Dedifferentiated amniotic fluid mesenchymal stem cell (primary cell): ENCODE data around the gene CYP2W1.
"Not testable (repeated sequence)": the region's sequence is repeated elsewhere in the genome, so short reads cannot be mapped to it uniquely, and the experiment has no call there.

ENCODE experiments used
- DNase-seq: peaks from one replicate; pipeline ENCODE4 v3.0.0-alpha.2; 2016; ENCODE audit errors: extremely low spot score

CYP2W1 gene

DNA sequence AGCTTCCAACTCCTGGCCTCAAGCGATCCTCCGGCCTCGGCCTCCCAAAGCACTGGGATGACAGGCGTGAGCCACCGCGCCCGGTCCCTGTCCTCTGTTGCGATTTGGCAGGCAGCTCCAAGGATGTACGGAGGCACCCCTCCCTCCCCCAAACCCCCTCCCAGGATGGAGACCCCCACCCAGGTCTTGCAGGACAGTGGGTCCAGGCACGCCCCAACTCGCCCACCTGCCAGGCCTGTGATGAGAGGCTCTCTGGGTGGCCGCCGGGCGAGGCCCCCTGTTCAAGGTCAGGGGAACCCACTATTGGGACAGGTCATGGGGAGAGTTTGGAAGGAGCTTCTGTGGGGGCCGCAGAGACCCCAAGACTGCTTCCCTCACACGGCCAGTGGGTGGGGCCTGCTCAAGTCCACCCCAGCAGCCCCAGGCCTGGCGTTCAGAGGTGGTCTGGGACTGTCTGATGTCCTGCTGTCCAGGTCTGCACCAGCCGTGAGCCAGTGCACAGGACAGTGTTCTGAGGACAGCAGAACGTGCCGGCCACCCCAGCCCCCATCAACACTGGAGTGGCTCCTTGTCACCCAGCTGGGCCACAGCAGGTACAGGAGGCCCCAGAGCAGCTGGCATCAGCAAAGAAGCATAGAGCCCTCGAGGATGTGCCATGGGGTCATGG lies 31.0 kb upstream of the CYP2W1 start:
- no peak for DNase-seq

DNA sequence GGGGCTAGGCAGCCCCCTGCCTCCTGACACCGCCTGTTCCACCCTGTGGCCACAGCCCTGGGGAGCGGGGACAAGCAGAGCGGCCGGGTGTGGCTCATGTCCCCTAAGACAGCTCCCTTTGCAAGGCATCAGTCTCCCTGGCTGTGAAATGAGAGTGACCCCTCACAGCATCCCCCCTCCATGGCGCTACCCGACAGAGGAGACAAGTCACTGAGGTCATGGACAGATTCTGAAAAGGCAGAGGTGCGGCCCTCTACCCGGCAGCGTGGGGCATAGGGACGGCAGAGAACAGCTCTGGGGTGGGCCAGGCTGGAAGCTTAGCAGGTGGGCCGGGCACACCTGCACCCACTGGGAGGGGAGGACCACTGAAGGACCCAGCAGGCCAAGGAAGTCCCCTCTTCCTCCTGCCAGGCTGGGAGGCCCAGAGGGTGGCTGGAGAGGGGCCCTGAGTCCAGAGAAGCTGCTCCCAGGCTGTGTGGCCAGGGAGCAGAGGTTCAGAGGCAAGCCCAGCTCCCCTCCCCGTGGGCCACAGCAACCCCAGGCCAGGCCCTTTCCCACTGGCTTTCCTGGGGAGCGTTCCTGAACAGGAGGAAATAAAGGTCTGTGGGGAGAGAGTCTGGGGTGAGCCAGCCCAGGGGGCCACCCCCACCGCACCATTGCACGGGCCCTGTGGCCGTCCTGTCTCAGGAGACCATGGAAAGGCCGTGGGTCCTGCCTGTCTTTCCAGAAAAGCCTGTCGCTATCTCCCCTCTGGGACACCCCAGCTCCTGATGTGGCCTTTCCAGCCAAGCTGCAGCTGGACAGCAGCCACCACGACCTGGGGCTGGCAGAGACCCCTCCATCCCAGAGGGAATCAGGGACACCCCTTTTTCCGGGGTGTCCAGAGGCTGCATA lies 30.2 kb upstream of the CYP2W1 start:
- no peak for DNase-seq

DNA sequence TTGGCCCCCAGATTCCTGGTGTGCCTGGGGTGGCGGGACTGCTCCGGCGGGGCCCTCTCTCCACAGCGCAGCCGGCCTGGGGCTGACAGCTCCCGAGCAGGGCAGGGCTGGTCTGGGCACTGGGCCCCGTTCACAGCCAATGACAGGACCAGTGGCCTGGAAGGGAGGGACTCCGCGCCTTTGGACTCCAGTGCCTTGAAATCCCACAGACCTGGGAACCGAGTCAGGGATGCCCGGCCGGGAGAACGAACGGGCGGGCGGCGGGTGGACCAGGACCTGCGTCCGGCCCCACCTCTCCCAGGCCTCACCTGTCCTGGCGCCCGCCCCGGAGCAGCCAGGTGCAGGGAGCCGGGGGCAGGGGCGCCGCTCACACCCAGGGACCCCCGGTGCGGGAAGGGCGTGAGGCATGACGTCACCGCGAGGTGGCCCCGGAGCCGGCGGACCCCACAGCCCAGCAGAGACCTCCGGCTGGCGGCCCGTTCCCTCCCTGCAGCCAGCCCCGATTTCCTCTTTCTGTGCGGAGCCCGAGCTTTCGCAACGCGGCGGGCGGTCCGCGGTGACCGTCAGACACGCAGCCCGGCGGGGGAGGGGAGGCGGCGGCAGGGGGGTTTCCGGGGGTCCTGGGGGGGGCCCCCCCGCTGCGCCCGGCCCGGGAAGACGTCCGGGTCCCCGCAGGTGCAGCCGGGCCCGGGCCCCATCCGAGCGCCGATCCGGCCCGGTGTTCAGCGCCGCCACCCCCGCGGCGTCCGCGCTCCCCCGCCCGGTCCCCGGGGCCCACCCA lies 29.2 kb upstream of the CYP2W1 start:
- peak; percentile 18 for DNase-seq

DNA sequence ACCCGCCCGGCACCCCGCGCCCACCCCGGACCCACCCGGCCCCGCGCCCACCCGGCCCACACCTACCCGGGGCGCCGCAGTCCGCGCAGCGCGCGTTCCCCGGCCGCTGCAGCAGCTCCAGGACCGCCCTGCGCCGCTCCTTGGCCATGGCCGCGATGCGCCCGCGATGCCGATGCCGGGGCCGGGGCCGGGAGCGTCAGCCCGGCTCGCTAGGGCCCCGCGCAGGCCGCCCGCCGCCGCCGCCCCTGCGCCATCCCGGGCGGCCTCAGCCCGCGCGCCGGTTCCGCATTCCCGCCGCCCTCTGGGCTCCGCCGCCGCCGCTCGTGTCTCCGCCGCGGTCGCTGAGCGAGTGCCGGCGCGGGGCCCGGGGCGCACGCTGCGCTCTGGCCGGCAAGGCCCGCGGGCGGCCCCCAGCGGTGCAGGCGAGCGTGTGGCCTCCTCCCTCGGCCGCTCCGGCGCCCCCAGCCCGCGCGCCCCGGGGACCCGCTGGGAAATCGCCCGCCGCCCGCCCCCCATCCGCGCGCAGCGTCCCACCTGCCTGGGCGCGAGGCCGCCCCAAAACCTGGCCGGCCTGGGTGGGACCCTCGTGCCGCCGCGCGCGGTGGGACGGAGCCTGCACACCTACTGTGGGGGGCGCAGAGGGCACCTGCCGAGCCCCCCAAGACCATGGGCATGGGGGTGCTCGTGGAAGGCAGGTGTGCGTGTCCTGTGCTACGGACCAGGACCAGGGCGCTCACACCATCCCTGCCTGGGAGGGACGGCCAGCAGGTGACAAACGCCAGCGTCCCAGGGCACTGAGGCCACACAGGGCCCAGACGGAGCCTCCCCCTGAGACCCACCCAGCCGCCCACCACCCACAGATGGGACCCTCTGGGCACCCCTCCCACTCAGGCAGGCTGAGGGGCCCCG lies 28.4 kb upstream of the CYP2W1 start, which contains the start of gene ADAP1:
Gene ADAP1 (minus strand): TSS at position 351 of the 909 bp plus-strand sequence. CDS start 203 bp downstream, at position 148.
- no peak for DNase-seq

DNA sequence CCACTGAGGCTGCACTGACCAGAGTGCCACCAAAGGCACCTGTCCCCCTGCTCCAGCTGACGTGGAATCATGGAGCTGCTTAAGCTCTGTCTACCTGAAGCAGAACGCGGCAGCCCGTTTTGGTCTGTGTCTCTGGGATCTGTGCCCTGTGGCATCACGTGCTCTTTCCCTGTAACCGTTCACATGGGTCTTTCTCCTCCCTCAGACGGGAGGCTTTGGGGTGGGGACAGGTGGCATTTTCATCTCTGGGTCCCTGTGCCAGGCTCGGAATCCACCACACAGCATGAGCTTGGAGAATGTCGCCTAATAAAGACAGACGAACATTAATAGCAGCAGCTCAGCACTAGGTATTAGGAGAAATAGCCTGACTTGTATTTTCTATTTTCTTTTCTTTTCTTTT lies 26.9 kb upstream of the CYP2W1 start:
- no peak for DNase-seq

DNA sequence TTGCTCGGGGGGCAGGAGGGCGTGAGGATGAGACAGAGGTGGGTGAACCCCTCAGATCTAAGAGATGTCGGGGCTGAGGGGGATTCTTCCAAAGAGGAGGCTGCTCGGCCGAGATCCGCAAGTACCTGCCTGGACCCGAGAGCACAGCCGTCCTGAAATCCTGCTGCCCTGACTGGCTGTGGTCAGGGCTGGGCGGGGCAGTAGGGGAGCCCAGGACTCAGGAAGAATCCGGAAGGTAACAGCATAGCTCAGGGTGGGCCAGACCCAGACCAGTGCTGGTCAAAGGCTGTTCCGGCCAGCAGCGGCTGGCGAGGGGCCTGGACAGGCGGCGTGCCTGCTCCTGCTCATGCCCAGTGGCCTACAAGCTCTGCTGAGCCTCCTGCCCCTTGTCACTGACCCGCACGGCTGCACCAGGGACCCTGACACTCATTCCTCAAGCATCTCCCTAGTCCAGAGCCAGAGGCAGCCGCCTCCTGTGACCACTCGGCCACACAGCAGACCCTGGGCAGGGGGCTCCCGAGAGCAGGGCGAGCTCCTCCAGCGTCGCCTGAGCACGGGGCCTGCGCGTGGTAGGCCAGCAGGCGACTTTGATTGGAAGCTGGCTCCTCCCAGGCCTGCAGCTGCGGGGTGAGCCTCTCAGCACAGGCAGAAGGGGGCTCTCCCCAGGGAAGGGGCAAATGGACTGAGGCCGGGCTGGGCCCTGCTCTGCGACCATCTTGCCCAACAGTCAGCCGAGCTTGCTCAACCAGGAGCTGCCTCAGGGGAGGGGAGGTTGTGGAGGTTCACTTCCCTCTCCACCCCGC lies 25.4 kb upstream of the CYP2W1 start:
- DNase-seq: no peak

DNA sequence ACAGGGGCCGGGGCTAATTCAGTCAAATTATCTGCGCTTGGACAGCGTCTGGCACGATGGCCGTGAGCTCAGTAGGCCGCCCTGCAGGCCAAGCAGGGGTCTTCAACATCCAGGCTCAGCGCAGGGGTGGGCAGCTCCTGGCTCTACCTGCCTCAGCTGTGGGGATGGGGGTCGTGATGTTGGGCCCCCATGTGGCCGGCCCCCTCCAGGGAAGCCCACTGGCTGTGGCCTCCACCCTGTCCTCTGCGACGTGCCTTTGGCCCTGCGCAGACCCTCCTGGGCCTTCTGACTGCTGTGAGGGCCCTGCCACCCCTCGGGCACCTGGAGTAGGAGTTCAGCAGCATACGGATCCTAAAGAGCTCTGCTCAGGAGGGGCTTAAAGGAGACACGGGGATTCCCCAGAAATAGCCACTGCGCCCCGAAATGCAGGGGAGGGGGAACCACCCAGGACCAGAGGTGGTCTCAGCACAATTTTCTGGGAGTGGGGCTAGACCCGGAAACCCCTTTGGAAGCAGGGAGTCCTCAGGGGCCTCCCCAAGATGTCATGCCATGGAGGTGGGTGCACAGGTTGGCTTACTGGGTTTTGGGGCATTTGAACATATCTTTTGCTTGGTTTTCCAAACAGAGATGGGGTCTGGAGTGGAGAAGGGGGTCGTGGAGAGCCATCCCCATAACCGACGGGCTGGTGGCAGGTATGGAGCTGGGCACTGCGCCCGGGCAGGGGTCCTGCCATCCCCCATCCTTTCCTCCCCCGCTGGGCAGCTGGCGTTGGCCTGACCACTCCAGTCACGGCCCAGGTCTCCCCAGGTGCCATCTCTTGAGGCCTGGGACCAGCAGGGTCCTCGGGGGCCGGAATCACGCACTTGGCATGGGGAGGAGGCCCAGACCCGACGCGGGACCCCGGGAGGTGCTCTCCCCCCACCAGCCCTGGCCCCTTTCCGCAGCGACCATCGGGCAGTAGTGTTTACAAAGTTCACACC lies 24.5 kb upstream of the CYP2W1 start:
- no peak for DNase-seq

DNA sequence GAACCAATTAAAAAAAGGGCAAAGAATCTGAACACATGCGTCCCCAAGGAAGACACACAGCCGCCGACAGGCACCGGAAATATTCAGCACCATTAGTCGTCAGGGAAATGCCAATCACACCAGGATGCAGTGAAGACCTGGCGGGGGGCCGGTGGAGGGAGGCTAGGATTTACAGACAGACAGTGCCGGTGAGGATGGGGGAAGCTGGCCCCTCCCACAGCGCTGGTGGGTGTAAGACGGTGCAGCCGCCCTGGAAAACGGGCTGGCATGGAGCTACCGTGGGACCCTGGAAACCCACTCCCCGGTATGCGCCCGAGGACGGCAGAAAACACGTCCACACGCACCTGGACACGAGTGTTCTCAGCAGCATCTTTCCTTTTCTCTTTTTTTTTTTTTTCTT lies 23.7 kb upstream of the CYP2W1 start:
- no peak for DNase-seq

DNA sequence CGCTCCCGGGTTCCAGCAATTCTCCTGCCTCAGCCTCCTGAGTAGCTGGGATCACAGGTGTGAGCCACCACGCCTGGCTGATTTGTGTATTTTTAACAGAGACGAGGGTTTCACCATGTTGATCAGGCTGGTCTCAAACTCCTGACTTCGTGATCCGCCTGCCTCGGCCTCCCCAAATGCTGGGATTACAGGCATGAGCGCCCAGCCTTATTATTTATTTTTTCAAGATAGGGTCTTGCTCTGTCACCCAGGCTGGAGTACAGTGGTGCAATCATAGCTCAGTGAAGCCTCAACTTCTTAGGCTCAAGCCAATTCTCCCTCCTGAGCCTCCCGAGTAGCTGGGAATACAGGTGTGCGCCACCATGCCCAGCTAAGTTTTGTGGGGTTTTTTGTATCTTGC lies 23.2 kb upstream of the CYP2W1 start:
- DNase-seq: not testable (repeated sequence)

DNA sequence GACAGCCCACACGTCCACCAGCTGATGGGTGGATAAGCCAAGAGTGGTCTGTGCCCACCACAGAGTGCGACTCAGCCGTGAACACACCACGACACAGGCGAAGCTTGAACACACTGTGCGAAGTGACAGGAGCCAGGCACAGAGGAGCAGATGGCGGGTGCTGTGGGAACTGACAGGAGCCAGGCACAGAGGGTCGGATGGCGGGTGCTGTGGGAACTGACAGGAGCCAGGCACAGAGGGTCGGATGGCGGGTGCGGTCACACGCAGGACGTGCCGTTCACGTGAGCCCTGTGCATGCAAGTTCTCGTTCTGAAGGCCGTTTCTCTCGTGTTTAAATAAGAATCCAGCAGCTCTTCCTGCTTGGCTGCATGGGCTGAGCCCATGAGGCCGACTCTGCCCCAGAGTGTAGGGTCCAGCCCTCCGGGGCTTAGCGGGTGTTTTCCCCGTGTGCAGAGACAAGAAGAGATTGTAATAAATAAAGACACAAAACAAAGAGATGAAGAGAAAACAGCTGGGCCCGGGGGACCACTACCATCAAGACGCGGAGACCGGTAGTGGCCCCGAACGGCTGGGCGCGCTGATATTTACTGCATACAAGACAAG lies 22.6 kb upstream of the CYP2W1 start:
- DNase-seq: no peak

DNA sequence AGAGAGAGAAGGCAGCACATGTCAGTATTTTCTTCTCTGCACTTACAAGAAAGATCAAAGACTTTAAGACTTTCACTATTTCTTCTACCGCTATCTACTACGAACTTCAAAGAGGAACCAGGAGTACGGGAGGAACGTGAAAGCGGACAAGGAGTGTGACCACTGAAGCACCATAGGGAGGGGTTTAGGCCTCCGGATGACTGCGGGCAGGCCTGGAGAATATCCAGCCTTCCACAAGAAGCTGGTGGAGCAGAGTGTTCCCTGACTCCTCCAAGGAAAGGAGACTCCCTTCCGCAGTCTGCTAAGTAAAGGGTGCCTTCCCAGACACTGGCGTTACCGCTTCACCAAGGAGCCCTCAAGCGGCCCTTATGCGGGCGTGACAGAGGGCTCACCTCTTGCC lies 22.0 kb upstream of the CYP2W1 start:
- not testable (repeated sequence) for DNase-seq

DNA sequence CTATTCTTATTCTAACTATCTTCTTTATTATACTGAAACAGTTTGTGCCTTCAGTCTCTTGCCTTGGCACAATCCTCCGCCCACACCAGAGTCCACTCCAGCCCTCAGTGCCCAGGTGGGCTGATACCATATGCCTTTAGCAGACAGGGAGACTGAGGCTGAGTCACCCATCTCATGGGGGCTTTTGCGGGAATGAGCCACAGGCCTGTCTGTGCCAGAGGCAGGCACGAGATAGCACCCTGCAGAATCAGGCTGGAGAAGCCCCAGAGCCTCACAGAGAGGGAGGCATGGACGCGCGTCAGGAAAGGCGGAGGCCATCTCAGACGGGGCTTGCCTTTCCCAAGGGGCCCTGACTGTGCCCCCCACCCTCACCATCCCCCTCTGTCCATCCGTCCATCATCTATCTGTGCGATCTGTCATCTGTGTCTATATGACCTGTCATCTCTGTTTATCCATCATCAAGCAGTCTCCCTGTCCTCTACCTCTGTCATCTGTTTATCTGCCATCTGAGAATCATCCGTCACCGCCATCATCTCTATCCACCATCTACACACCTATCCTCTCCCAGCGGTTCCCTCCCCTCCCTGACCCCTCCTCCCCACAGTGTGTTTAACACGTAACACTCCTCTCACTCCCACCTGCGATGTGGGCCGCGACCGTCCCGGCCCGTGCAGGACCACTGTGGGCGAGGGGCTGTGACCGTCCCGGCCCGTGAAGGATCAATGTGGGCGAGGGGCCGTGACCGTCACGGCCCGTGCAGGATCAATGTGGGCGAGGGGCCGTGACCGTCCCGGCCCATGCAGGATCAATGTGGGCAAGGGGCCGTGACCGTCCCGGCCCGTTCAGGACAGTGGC lies 21.2 kb upstream of the CYP2W1 start:
- no peak for DNase-seq

DNA sequence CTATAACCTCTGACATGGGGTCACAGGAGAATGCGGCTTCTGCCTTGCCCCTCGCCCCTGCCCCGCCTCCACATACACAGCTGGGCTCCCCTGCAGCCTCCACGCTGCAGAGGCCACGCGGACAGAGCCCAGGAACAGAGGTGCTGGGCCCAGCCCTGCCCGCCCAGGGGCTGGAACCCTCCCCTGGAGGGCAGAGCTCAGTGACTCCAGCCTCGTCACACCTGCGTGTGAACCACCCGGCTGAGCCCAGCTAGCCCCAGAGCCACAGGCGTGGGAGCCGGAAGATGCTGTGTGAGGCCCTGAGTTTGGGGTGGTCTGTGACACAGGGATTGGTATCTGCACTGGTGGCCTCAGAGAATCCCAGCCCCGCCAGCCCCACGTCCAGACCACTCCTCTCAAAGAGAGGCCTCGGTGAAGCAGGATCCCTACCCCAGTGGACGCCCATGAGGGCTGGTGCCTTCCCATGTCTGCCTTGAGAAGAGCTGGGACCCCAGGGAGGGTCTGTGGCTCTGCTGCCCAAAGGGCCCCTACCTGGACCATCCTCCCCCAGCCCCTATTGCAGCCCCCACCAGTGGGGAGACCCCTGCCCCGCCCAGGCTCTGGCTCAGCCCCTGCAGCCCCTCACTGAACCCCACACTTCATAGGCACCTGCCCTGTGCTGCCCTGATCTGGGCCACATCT lies 20.4 kb upstream of the CYP2W1 start:
- no peak for DNase-seq

DNA sequence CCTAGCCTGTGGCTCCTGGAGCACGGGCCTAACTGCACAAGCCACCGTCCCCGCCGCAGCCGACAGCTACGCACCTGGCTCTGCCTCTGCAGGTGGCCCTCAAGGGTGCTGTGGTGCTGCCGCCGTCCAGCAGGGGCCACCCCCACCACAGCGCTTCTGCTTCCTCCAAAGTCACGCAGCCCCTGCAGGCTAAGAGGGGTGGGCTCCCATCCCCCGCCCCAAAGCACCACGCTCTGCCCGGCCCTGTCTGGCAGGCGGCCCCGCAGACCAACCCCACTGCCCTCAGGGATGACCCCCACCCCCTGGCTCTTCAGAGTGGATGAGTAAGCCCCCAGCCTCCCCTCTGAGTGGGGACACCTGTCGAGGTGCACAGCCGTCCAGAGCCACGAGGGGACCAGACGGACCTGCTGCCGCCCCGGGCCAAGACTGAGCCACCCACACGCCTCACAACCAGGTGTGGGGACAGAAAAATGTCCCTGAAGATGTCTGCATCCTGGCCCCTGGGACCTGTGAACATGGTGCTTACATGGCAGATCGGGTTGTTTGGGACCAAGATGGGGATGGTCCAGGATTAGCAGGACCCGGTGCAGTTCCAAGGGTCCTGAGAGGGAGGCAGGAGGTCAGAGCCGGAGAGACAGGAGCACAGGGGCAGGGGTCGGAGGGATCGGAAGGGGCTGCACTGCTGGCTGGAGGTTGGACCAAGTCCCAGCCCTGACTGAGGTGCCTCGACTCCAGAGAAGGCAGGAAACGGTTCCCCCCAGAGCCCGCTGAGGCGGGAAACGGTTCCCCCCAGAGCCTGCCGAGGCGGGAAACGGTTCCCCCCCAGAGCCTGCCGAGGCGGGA lies 19.5 kb upstream of the CYP2W1 start:
- no peak for DNase-seq

DNA sequence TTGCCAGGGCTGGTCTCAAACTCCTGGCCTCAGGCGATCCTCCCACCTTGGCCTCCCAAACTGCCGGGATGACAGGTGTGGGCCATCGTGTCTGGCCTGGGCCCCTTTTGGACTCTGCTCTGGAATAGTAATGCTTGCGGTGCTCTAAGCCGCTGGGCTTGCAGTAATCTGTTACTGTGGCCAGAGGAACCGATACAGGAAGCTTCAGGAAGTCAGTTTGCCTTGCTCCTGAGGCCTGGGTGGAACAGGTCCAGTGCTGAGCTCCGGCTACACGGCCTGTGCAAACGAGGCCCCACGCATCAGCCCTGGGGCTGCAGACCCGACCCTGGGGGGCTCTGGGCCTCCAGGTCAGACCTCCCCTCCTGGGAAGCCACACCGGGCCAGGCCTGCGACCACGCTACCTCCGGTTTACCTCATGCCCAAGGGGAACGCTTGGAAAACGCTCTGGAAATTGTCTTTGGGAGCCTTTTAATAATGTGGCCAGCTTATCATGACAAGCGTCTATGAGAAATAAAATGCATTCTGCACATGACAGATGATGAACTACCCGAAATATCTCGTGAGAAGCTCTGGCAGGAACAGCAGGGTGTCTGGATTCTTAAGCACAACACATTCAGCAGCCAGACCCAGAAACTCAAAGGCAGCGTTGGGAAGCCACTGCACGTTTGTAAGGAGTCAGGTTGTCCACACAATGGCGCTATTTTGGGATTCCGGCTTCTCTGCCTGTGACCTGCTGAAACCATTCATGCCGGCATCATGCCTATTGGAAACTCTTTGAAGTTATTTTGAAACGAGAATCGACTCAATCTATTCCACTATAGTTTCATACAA lies 18.4 kb upstream of the CYP2W1 start:
- DNase-seq: no peak
